ENCODE measurements around the gene NIT1.
"Not testable (repeated sequence)": the region's sequence is repeated elsewhere in the genome, so short reads cannot be mapped to it uniquely, and the experiment has no call there.

The NIT1 gene

GRCh38 chr1:161115961-161116360 lies 1.9 kb upstream of the NIT1 start:
- not testable (repeated sequence) for DNase-seq

DNA sequence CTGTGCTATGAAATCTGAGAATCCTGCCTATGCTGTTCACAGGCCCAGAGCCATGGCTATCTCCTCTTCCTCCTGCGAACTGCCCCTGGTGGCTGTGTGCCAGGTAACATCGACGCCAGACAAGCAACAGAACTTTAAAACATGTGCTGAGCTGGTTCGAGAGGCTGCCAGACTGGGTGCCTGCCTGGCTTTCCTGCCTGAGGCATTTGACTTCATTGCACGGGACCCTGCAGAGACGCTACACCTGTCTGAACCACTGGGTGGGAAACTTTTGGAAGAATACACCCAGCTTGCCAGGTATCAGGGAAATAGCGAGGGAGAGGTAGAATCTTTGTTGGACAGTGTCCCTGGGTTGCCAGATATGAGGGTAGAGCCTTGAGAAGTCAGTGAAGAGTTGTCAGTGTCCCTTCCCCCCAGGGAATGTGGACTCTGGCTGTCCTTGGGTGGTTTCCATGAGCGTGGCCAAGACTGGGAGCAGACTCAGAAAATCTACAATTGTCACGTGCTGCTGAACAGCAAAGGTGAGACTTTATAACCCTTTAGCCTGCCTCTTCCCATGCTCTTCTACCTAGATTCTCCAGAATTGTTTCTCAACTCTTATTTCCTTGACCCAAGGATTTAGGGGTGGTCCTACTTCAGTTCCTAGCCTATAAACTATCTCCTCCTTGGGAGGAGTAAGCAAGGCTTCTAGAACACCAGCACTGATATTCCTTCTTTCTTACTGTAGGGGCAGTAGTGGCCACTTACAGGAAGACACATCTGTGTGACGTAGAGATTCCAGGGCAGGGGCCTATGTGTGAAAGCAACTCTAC lies 1.4 kb downstream of the NIT1 start:
- DNase-seq, result peak; percentile 71

DNA sequence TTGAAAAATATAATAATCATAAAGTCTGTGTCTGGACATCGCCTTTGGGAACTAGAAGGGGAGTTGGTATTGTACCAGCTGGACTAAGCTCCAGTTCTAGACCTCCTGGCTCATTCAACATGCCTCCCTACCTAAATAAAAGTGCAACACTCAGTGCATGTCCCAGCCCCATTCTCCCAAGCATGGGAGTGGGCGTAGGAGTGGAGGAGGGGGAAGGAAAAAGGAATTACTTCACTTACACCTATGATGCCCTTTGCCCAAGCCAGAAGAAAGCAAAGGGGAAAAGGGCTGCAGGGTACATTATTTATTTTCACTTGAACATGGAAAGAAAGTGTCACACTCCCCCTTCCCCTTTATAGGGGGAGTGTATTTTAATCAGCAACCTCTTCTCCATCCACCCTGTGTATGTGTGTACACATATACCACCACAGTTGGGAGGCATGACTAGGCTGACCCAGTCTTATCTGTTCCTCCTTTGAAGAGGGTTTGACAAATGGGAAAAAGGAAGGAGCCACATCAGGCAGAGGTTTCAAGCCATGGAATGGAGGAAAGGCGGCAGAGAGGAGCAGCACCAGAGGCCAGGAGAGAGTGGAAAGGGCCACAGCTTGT lies 3.2 kb downstream of the NIT1 start:
- no peak for DNase-seq

- no peak for DNase-seq
Measured at GRCh38 chr1:161121834-161122233, 3.9 kb downstream of the NIT1 start.

DNA sequence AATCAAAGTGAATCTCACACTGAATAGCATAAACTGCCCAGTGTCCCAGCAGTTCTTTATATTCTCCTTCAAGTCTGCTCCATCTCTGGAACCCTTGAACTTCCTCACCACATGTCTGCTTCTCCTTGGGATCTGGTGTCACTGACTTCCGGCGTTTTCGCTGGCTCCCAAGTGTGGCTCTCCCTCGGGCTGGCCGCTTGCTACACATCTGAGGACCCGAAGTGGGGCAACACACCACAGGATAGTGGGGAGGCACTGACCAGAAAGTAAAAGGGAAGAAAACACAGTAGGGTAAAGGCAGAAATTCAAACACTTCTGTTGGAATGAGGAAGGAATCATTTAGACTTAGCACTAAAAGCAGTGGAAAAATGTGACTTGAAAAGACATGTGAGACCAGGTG lies 5.1 kb downstream of the NIT1 start:
- no peak for DNase-seq

DNA sequence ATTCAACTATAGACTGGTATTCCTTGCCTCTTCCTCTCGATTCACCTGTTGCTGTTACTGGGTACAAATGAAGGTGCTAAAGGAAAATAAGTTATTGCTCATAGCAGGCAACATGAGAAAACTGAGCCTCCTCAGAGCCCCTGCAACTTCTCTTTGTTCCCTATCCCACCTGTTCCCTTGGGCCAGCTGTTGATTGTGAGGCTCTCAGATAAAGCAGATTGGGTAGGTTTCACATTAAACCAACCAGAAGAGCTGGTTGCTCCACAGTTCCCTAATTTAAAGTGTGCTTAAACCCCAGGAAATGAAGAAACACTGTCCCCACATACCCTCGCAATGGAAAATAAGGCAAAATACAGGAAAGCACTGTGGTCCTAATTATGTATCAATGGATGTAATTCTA lies 9.7 kb downstream of the NIT1 start:
- no peak for DNase-seq

DNA sequence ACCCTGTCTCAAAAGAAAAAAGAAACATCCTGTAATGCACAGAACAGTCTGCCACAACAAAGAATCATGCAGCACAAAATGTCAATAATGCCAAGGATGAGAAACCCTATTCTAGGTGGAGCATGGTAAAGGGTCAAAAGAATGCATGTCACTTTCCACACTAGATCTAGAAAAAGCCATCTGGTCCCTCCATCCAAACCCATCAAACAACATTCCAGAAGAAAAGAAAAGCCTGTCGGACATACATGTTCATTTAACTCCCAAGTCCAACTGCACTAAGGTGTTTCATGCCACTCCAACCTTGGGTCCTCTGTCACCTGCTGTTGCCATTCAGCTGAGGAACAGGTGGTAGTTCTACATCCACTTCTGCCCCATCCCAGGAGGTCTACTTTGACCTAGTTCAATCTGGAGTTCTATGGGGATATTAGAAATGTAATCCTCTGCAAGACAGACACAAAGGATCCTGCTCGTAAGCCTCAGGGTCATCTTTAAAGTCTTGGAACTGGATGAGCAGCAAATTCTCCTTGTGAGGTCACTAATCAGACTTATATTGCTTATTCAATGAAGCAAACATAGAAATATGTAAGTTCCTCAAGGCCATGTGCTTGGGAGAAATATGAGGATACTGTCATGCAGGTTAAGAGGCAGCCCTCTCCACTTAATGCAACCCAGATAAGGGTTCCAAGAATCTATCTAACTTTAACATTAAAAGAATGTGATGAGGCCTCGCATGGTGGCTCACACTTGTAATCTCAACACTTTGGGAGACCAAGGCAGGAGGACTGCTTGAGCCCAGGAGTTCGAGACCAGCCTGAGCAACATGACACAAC lies 10.9 kb downstream of the NIT1 start:
- no peak for DNase-seq

DNA sequence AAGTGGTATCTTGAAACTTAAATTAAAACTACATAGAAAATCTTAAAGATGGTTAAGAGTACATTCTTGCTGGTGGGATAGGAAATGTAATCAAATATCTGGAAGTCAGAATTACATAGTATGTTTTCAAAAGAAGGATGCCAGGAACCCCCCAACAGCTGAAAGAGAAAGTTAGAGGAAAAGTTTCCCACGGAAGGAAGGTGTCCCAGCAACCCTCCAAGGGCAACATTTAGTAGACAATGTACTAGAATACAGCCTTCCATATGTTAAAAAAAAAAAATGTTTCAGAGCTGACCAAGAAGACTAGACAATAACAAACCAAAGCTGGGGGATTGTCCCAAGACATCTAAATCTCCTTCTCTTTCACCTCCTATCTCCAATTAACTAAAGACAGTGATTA lies 12.4 kb downstream of the NIT1 start:
- DNase-seq, result no peak

- no peak for DNase-seq
Measured at GRCh38 chr1:161131523-161132409, 13.9 kb downstream of the NIT1 start.

DNA sequence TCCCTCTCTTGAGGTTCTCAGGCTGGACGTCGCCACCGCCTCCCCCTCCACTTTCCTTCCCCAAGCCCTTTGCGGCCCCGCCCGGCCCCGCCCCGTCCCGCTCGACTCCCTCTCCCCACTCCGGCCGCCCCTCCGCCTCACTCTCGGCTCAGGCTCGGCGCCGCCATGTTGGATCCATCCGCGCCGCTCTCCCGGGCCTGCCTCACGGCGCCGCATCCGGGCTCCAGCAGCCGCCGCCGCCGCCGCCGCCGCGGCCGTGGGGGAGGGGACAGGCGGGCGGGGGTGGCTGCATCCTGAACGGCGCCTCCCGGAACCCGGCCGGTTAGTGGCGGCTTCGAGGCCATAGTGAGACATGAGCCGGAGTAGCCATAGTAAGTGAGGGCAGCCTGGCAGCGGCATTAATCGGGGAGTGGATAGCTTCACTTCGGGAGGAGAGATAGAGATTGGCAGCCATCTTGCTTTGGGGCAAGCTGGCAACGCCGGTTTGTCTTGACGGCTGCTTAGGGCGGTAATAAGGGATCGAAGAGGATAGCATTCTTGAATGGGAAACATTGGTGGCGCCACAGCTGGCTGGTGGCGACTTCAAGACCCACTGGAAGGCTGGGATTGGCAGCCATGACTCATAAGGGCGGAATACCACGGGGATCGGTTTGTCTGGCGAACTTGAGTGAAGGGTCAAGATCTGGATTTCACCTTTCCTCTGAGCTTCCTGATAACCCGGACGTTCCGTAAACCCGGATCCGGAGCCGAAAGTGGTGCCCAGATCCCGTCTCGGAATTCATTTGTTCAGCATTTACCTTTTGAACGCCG lies 14.7 kb downstream of the NIT1 start, which contains the start of gene DEDD:
Gene DEDD, minus strand, starts transcription at position 258 of the 810 bp plus-strand sequence. CDS start 8,205 bp downstream, outside the sequence.
- DNase-seq, result peak; percentile 98

DNA sequence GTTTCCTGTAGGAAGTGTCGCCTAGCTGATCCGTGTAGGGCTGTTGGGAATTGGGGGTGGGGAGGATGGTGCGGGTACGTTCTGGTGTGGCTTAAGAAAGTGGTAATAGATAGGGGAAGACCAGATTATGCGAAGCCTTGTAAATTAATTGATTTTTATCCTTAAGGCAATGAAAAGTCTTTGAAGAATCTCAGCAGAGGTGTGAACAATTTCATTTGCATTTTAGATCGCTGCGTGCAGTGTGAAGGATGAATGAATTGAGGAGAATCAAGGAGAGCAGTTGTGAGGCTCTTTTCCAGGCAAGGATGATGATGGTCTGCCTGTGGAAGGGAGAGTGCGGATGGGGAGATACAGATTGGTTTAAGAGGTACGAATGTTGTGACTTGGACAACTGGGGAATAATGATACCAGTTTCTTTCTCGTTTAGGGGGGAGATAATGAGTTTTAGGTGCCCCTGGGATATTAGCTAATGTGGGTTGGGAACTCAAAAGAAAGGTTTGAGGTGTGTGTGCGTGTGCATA lies 15.4 kb downstream of the NIT1 start:
- no peak for DNase-seq

- DNase-seq, result no peak
Measured at GRCh38 chr1:161137881-161138280, 20.0 kb downstream of the NIT1 start.

GRCh38 chr1:161138431-161138830 lies 20.5 kb downstream of the NIT1 start:
- no peak for DNase-seq

GRCh38 chr1:161139766-161140165 lies 21.9 kb downstream of the NIT1 start:
- DNase-seq, result peak; percentile 40

DNA sequence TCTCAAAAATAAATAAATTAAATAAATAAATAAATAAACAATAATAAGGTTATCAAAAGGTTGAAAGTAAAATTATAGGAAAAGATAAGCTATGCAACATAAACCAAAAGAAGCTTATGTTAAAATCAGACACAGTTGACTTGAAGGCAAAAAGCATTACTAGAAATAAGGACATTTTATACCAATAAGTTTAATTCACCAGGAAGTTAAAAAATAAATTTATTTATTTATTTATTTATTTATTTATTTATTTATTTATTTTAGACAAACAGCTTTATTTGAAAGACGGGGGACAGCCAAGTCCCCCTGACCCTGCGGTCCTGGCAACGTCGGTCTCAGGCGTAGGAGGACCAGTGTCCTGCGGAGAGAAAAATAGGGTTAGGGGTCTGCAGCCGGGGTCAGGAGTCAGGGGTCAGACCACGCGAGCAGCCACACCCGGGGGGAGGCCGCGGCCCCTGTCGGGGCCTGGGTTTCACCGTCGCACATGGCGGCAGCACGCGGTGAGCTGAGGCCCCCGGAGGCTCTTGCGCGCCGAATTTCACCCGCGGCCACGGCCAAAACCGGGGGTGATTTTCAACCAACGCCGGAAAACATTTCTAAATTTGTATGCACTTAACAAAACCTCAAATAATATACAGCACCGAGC lies 23.0 kb downstream of the NIT1 start:
- no peak for DNase-seq

DNA sequence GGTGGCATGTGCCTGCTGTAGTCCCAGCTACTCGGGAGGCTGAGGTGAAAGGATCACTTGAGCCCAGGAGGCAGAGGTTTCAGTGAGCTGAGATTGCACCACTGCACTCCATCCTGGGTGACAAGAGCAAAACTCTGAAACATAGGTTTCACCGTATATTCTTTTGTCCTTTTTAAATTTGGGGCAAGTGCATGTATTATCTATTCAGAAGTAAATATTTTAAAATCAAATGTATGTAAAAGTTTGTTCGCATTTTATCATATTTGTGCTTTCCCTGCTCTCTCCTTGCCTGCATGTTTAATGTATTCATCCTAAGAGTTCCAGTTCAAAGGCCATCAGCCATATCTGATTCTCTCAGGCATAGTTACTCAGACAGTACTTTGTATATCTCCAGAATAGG lies 27.9 kb downstream of the NIT1 start:
- DNase-seq, result no peak

- no peak for DNase-seq
Measured at GRCh38 chr1:161153176-161153575, 35.3 kb downstream of the NIT1 start.

DNA sequence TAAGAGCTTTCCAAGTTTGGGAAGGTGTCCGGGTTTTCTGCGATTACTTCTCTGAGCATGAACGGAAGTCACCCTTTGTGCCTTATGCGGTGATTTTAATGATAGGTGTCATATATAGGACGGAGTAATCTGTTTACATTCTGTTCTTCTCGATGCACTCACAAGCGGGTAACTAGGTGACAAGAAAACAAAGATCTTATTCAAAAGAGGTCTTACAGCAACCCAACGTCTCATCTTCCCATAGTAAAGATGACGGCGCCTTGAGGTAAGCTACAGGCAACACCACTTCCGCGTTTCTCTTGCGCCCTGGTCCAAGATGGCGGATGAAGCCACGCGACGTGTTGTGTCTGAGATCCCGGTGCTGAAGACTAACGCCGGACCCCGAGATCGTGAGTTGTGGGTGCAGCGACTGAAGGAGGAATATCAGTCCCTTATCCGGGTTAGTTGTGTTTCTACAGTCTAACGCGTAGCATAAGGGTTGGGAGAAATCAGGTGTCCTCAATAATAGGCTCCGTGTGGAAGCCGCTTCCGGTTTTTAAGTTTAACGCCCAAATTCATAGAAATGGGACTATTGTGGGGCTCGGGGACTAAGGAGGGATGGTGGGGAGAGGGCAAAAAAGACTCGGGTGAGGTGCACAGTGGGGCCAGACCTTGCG lies 35.9 kb downstream of the NIT1 start, which contains the start of gene UFC1:
Gene UFC1, plus strand, starts transcription at position 297 of the 656 bp plus-strand sequence. Its CDS starts 20 bp downstream, at position 317.
- DNase-seq, result peak; percentile 93

- no peak for DNase-seq
Measured at GRCh38 chr1:161157867-161158266, 40.0 kb downstream of the NIT1 start.
